Activated T-cell treated with anti-CD3 and anti-CD28 coated beads, Interleukin-2, amount 50 U/mL, for 72 hours (primary cell): Measurements from ENCODE around the gene VOPP1. TPM values are rescaled to one million over a fixed set of nuclear protein-coding genes. Genes with fewer than 3 reads are reported as not detected.
"Not testable (repeated sequence)": the region's sequence is repeated elsewhere in the genome, so short reads cannot be mapped to it uniquely, and the experiment has no call there.

Source experiments
- ATAC-seq, 2 donors: fragments of 150-1000 bp; cut with Tn5 transposase; replicated peaks in 1 of 2; 2 replicates each; pipeline ENCODE4 v1.10.0; 2021; ENCODE audit warnings: moderate library complexity in 2 of 2, mild to moderate bottlenecking in 1 of 2
- DNase-seq, 2 donors: peaks; one replicate each; pipeline ENCODE4 v3.0.0; 2021 to 2022; ENCODE audit warnings: mixed read lengths in 1 of 2
- H3K27ac Mint-ChIP-seq: one replicate; pipeline ENCODE4 v1.8.0; 2022; ENCODE audit warnings: mild to moderate bottlenecking, moderate library complexity, mixed read lengths
- H3K27me3 Mint-ChIP-seq: one replicate; pipeline ENCODE4 v1.8.0; 2022; ENCODE audit warnings: low read depth, mixed read lengths
- H3K36me3 Mint-ChIP-seq, 2 donors: one replicate each; pipeline ENCODE4 v1.8.0; 2022; ENCODE audit warnings: mixed read lengths in 2 of 2, mild to moderate bottlenecking in 1 of 2; ENCODE audit not compliant: insufficient read depth in 2 of 2
- H3K4me1 Mint-ChIP-seq: one replicate; pipeline ENCODE4 v1.8.0; 2022; ENCODE audit warnings: low read depth, mixed read lengths
- H3K4me3 Mint-ChIP-seq, 2 donors: one replicate each; pipeline ENCODE4 v1.8.0; 2022; ENCODE audit warnings: mild to moderate bottlenecking in 2 of 2, mixed read lengths in 2 of 2, moderate library complexity in 2 of 2
- H3K9me3 Mint-ChIP-seq, 2 donors: one replicate each; pipeline ENCODE4 v1.8.0; 2022; ENCODE audit warnings: mixed read lengths in 2 of 2
- total RNA-seq, 2 donors: library from RNA; stranded (reverse); gene quantifications; one replicate each; pipeline ENCODE4 v1.2.3, GENCODE V29; 2022

Gene VOPP1, protein sequence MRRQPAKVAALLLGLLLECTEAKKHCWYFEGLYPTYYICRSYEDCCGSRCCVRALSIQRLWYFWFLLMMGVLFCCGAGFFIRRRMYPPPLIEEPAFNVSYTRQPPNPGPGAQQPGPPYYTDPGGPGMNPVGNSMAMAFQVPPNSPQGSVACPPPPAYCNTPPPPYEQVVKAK
- 10 to 100 TPM; 90.8 to 91.1 TPM for total RNA-seq

- Mint-ChIP-seq H3K27ac (peak within 1 kb of the TSS; percentile 96), H3K4me3 (peak within 1 kb of the TSS; percentile 93 to 99), H3K4me1 (peaks cover 70% of the 10 kb centered on the region), H3K36me3 (peaks cover 4 to 6% of the 10 kb centered on the region in 2 donors), H3K9me3 (no peaks in the 10 kb centered on the region), H3K27me3 (no peaks in the 10 kb centered on the region)
- ATAC-seq (peak; percentile 56 to 59), DNase-seq (peak; percentile 55 to 80)
Measured at GRCh38 chr7:55572378-55573233, at the start of gene VOPP1. TSS of gene VOPP1 (minus strand) at chr7:55572502. CDS start at chr7:55572324, 178 bp downstream.

DNA sequence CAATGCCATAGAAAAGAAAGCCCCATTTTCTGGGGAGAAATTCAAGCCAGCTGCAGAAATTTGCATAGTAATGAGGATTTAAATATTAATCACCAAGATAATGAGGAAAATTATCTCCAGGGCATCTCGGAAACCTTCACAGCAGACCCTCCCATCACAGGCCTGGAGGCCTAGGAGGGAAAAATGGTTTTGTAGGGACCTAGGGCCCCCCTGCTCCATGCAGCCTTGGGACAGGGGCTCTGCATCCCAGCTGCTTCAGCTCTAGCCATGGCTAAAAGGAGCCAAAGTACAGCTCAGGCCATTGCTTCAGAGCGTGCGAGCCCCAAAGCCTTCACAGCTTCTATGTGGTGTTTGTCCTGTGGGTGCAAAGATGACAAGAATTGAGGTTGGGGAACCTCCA is 46.6 kb upstream of the VOPP1 start:
- Mint-ChIP-seq H3K36me3 (peaks cover 4 to 8% of the 10 kb centered on the region in 2 donors), H3K27ac (no peak overlapping the region), H3K9me3 (peaks cover 5 to 6% of the 10 kb centered on the region in 2 donors), H3K27me3 (peaks cover 15% of the 10 kb centered on the region), H3K4me3 (no peak overlapping the region), H3K4me1 (no peaks in the 10 kb centered on the region)
- DNase-seq: no peak
- ATAC-seq: no peak

GRCh38 chr7:55614365-55615064 is 42.2 kb upstream of the VOPP1 start:
- DNase-seq, H3K27me3 Mint-ChIP-seq, H3K4me3 Mint-ChIP-seq, H3K9me3 Mint-ChIP-seq, H3K4me1 Mint-ChIP-seq, ATAC-seq, H3K27ac Mint-ChIP-seq, H3K36me3 Mint-ChIP-seq: not testable (repeated sequence)

DNA sequence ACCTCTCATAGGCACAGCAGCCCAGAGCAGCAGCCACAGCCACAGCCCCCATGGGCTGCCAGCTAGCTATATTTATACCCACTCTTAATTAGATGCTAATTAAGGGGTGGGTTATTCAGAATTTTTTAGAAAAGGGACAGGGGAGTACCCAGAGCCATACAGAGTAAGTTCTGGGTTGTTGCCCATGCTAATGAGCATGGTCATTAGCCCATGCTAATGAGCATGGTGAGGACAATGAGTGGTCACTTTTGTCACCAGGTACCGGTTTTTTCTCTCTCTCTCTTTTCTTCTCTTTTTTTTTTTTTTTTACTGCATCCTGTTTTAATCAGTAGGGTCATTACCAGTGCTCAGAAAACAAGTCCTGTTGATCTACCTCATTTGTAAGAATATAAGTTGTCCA is 37.4 kb upstream of the VOPP1 start:
- H3K27me3 Mint-ChIP-seq, DNase-seq, ATAC-seq, H3K9me3 Mint-ChIP-seq, H3K36me3 Mint-ChIP-seq, H3K27ac Mint-ChIP-seq, H3K4me1 Mint-ChIP-seq, H3K4me3 Mint-ChIP-seq: not testable (repeated sequence)

DNA sequence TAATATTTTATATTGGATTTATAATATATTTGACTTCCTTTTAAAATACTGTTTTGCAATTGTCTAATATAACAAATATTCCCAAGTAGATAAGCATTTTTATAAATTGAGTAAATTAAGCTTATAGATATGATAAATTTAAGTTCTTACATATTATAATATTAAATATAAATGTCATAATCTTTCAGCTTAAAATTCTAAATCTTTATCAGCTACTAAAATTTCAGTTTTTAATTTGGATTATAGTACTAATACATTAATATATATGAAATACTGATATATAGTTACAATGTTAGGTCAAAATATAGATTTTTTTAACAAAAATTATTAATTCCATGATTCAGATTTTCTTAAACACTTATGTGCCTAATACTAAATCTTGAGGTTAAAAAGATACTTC is 33.4 kb upstream of the VOPP1 start:
- H3K27me3 Mint-ChIP-seq: not testable (repeated sequence)

DNA sequence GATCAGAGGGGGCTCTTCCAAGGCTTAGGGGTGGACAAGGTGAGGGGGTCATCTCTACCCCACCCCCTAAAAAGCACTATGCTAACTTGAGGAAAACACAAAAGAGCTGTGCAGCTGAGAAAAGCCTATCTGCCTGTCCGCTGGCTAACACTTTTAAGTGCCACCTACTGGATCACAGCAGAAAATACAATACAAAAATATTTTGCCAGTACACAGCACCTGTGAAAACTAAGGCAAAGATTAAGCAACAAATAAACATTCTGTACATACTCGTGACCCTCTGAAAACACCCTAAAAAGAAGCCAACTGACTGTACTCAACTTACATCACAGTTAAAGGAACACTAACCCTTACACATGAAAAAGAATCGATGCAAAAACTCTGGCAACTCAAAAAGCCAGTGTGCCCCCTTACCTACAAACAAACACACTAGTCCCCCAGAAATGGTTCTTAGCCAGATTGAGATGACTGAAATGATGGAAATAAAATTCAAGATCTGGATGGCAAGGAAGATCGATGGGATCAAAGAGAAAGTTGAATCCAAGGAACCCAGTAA is 25.7 kb upstream of the VOPP1 start:
- ATAC-seq: peak in 1 of 2 donors; percentile 49
- H3K27me3 Mint-ChIP-seq, DNase-seq: not testable (repeated sequence)

More for the DNA sequence above, 33.4 kb upstream of the VOPP1 start:
- not testable (repeated sequence) for H3K27ac Mint-ChIP-seq, H3K36me3 Mint-ChIP-seq, H3K4me1 Mint-ChIP-seq, DNase-seq, H3K9me3 Mint-ChIP-seq, H3K4me3 Mint-ChIP-seq, ATAC-seq

GRCh38 chr7:55597214-55597739 is 25.0 kb upstream of the VOPP1 start:
- not testable (repeated sequence) for H3K27me3 Mint-ChIP-seq, ATAC-seq, DNase-seq, H3K4me1 Mint-ChIP-seq, H3K9me3 Mint-ChIP-seq, H3K36me3 Mint-ChIP-seq, H3K4me3 Mint-ChIP-seq
- H3K27ac Mint-ChIP-seq: peak overlapping the region; percentile 24

More for the DNA sequence above, 25.7 kb upstream of the VOPP1 start:
- H3K4me1 Mint-ChIP-seq, H3K4me3 Mint-ChIP-seq, H3K36me3 Mint-ChIP-seq, H3K9me3 Mint-ChIP-seq: not testable (repeated sequence)
- peak overlapping the region; percentile 59 for H3K27ac Mint-ChIP-seq

DNA sequence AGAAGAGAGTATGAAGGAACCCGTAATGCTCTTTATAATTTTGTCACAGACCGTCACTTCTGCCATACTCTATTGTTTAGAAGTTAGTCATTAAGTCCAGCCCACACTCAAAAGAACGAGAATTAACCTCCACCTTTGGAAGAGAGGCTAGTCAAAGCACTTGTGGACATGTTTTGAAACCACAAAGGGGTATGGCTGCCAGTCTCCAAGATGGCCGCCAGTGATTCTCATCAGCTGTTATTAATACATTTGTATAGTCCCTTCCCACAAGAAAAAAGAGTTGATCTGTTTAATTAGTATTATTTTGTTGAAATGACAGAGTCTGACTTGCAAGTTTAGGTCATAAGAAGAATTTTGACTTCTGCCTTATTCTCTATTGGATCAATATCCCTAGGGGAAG is 23.2 kb upstream of the VOPP1 start:
- H3K27ac Mint-ChIP-seq: no peak overlapping the region
- no peak overlapping the region for H3K4me3 Mint-ChIP-seq
- peaks cover 7% of the 10 kb centered on the region for H3K27me3 Mint-ChIP-seq
- H3K9me3 Mint-ChIP-seq: no peaks in the 10 kb centered on the region
- DNase-seq: no peak
- peaks cover 4% of the 10 kb centered on the region for H3K4me1 Mint-ChIP-seq
- no peak for ATAC-seq
- H3K36me3 Mint-ChIP-seq: no peaks in the 10 kb centered on the region

- Mint-ChIP-seq H3K4me1 (peaks cover 4% of the 10 kb centered on the region), H3K27ac (no peak overlapping the region), H3K9me3 (no peaks in the 10 kb centered on the region), H3K36me3 (no peaks in the 10 kb centered on the region), H3K27me3 (peaks cover 5% of the 10 kb centered on the region), H3K4me3 (no peak overlapping the region)
- ATAC-seq (no peak), DNase-seq (no peak)
Measured at GRCh38 chr7:55594870-55595269, 22.6 kb upstream of the VOPP1 start.

GRCh38 chr7:55594414-55594813 is 22.1 kb upstream of the VOPP1 start:
- DNase-seq (no peak), ATAC-seq (no peak)
- Mint-ChIP-seq H3K27ac (no peak overlapping the region), H3K4me3 (no peak overlapping the region), H3K36me3 (no peaks in the 10 kb centered on the region), H3K9me3 (no peaks in the 10 kb centered on the region), H3K4me1 (peaks cover 4% of the 10 kb centered on the region), H3K27me3 (peaks cover under 1% of the 10 kb centered on the region)

- Mint-ChIP-seq H3K9me3 (no peaks in the 10 kb centered on the region), H3K27ac (no peak overlapping the region), H3K36me3 (no peaks in the 10 kb centered on the region), H3K4me1 (peaks cover 4% of the 10 kb centered on the region), H3K27me3 (no peaks in the 10 kb centered on the region), H3K4me3 (no peak overlapping the region)
- DNase-seq (peak; percentile 74 to 82), ATAC-seq (peak; percentile 64 to 67)
Measured at GRCh38 chr7:55593515-55594318, 21.4 kb upstream of the VOPP1 start.

- DNase-seq (no peak), ATAC-seq (no peak)
- H3K27me3 Mint-ChIP-seq: no peaks in the 10 kb centered on the region
- H3K36me3 Mint-ChIP-seq: no peaks in the 10 kb centered on the region
- H3K4me3 Mint-ChIP-seq: no peak overlapping the region
- no peak overlapping the region for H3K27ac Mint-ChIP-seq
- H3K9me3 Mint-ChIP-seq: no peaks in the 10 kb centered on the region
- peaks cover 4% of the 10 kb centered on the region for H3K4me1 Mint-ChIP-seq
Measured at GRCh38 chr7:55593172-55593514, 20.8 kb upstream of the VOPP1 start.
